ENCODE measurements around the gene FXYD4.

GRCh38 chr10:43352951-43353350 lies 18.5 kb upstream of the FXYD4 start:
- TF ChIP-seq POLR2A (IDR thresholded peaks at IDR 0.05; ENCODE audit: low read depth, low read length) (no peak), TAF1 (IDR thresholded peaks at IDR 0.05; ENCODE audit: low read depth, low read length) (no peak), POLR2AphosphoS5 (IDR thresholded peaks at IDR 0.05; ENCODE audit: low read depth, low read length) (no peak)
